GM19463 (cell line): ENCODE measurements around the gene GPR17.

ENCODE experiments used
- ATAC-seq: cut with Tn5 transposase; IDR thresholded peaks from one replicate; pipeline ENCODE4 v1.9.1; 2021; ENCODE audit warnings: mild to moderate bottlenecking, moderate library complexity; ENCODE audit not compliant: unreplicated experiment

GPR17 gene

GRCh38 chr2:127681976-127682857 is 36.3 kb downstream of the GPR17 start:
- ATAC-seq = no peak

- no peak for ATAC-seq
Observed at GRCh38 chr2:127683056-127683455, 37.1 kb downstream of the GPR17 start.

- no peak for ATAC-seq
Observed at GRCh38 chr2:127683757-127684156, 37.8 kb downstream of the GPR17 start.

GRCh38 chr2:127685410-127686080 is 39.6 kb downstream of the GPR17 start:
- ATAC-seq = no peak

GRCh38 chr2:127688405-127688804 is 42.5 kb downstream of the GPR17 start:
- ATAC-seq = no peak

- no peak for ATAC-seq
Observed at GRCh38 chr2:127690696-127691095, 44.7 kb downstream of the GPR17 start.

- ATAC-seq = no peak
Observed at GRCh38 chr2:127694986-127695385, 49.0 kb downstream of the GPR17 start.

- ATAC-seq = no peak
Observed at GRCh38 chr2:127695491-127696472, 49.8 kb downstream of the GPR17 start.

- ATAC-seq = no peak
Observed at GRCh38 chr2:127697482-127698180, 51.7 kb downstream of the GPR17 start.

GRCh38 chr2:127698553-127699355 is 52.8 kb downstream of the GPR17 start:
- no peak for ATAC-seq

- peak; percentile 63 for ATAC-seq
Observed at GRCh38 chr2:127700527-127701192, 54.7 kb downstream of the GPR17 start.

GRCh38 chr2:127701193-127701650 is 55.3 kb downstream of the GPR17 start, which contains the start of gene SFT2D3:
Gene SFT2D3, plus strand, starts transcription at chr2:127701497. Its CDS starts 32 bp downstream, at chr2:127701529.
- peak; percentile 59 for ATAC-seq

GRCh38 chr2:127701651-127702394 is 55.9 kb downstream of the GPR17 start:
- peak; percentile 41 for ATAC-seq
